ENCODE results near the gene FNDC11. TPM values are rescaled to one million over a fixed set of nuclear protein-coding genes. Genes with fewer than 3 reads are reported as not detected.

The FNDC11 gene
- total and polyA plus RNA-seq, 2 of the 13 experiments (the other 11 are each of a cell fraction or from before 2014, with no cell fraction given) = 0.07 TPM; not detected in 1

- no peak for TF ChIP-seq HNF4A (CRISPR knock-in tag; IDR thresholded peaks at IDR 0.05)
- no peak for TF ChIP-seq PAWR (CRISPR knock-in tag; IDR thresholded peaks at IDR 0.05; ENCODE audit: borderline replicate concordance)
- TF ChIP-seq ZBTB39 (CRISPR knock-in tag; IDR thresholded peaks at IDR 0.05) = no peak
- TF ChIP-seq ZNF446 (CRISPR knock-in tag; IDR thresholded peaks at IDR 0.05) = no peak
- no peak for TF ChIP-seq MYPOP (CRISPR knock-in tag; IDR thresholded peaks at IDR 0.05)
- TF ChIP-seq PCBP2 (optimal IDR thresholded peaks at IDR 0.05; ENCODE audit: low read depth, low read length, poor library complexity, severe bottlenecking) = no peak
- no peak for TF ChIP-seq MTA1 (CRISPR knock-in tag; IDR thresholded peaks at IDR 0.05; ENCODE audit: borderline replicate concordance)
- no peak for TF ChIP-seq ZUFSP (CRISPR knock-in tag; IDR thresholded peaks at IDR 0.05; ENCODE audit: borderline replicate concordance)
Observed at GRCh38 chr20:63517376-63518309, 36.3 kb upstream of the FNDC11 start (continued).

Measured in HepG2 (cell line).